GM10266 (cell line): Measurements from ENCODE around the gene PLB1.

Experiments
- DNase-seq: peaks from one replicate; pipeline ENCODE4 v3.0.0; 2012; ENCODE audit errors: extremely low spot score
- CTCF ChIP-seq: IDR thresholded peaks from 2 replicates; pipeline ENCODE4 v1.5.1; 2012; ENCODE audit warnings: mild to moderate bottlenecking, low read depth; ENCODE audit not compliant: control insufficient read depth, insufficient read depth; ENCODE audit errors: missing control alignments

Gene PLB1

GRCh38 chr2:28591711-28592335, 96.0 kb downstream of the PLB1 start:
- no peak for DNase-seq
- TF ChIP-seq CTCF = no peak

- TF ChIP-seq CTCF = no peak
- no peak for DNase-seq
Observed at GRCh38 chr2:28592481-28592880, 96.6 kb downstream of the PLB1 start.

- TF ChIP-seq CTCF = no peak
- no peak for DNase-seq
Observed at GRCh38 chr2:28593160-28593755, 97.4 kb downstream of the PLB1 start.

GRCh38 chr2:28594000-28594331, 98.1 kb downstream of the PLB1 start:
- TF ChIP-seq CTCF = no peak
- no peak for DNase-seq

GRCh38 chr2:28594332-28595108, 98.7 kb downstream of the PLB1 start:
- TF ChIP-seq CTCF = peak; percentile 88
- peak; percentile 78 for DNase-seq

- no peak for TF ChIP-seq CTCF
- no peak for DNase-seq
Observed at GRCh38 chr2:28595323-28595722, 99.5 kb downstream of the PLB1 start.

GRCh38 chr2:28598484-28598883, 102.6 kb downstream of the PLB1 start:
- no peak for TF ChIP-seq CTCF

More at GRCh38 chr2:28598484-28598883, 102.6 kb downstream of the PLB1 start:
- DNase-seq = no peak
